ENCODE measurements around the gene DPP10. TPM values are rescaled to one million over a fixed set of nuclear protein-coding genes. Genes with fewer than 3 reads are reported as not detected.

DPP10 gene
- total and polyA plus RNA-seq, 8 donors: 1.1 to 8.2 (median 5.8) TPM

DNA sequence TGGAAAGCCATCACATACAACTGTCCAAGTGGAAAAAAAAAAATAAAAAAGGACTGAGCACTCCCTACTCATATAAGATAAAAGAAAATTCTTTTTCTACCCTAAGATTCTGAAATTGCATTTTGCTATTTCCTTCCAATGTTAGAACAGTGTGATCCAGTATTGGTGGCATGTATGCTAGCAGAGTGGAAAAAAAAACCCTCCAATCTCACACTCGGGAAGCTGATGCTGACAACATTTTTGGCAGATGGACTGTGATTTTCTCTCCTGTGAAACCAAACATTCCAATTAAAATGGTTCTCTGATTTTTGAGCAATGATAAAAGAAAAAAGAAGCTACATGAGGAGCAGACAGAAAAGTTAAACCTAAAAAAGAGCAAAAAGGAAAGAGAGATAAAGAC lies 419.8 kb downstream of the DPP10 start:
- H3K4me1 ChIP-seq: no peaks in the 10 kb centered on the region
- WGBS, 2 donors: 37 to 42% methylated on average over 1 of the region's 1 CpG
- ATAC-seq: no peak
- no peak for FAIRE-seq
- no peak overlapping the region for H3K27ac ChIP-seq
- TF ChIP-seq, protein P1, sequence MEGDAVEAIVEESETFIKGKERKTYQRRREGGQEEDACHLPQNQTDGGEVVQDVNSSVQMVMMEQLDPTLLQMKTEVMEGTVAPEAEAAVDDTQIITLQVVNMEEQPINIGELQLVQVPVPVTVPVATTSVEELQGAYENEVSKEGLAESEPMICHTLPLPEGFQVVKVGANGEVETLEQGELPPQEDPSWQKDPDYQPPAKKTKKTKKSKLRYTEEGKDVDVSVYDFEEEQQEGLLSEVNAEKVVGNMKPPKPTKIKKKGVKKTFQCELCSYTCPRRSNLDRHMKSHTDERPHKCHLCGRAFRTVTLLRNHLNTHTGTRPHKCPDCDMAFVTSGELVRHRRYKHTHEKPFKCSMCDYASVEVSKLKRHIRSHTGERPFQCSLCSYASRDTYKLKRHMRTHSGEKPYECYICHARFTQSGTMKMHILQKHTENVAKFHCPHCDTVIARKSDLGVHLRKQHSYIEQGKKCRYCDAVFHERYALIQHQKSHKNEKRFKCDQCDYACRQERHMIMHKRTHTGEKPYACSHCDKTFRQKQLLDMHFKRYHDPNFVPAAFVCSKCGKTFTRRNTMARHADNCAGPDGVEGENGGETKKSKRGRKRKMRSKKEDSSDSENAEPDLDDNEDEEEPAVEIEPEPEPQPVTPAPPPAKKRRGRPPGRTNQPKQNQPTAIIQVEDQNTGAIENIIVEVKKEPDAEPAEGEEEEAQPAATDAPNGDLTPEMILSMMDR (IDR thresholded peaks at IDR 0.05): no peak
- no peak overlapping the region for H3K4me3 ChIP-seq
- H3K27me3 ChIP-seq: no peaks in the 10 kb centered on the region
- intact Hi-C loops (cut with DNase I): no loop called here
- no peaks in the 10 kb centered on the region for H3K9me3 ChIP-seq
- no peak for DNase-seq
- no peaks in the 10 kb centered on the region for H3K36me3 ChIP-seq

DNA sequence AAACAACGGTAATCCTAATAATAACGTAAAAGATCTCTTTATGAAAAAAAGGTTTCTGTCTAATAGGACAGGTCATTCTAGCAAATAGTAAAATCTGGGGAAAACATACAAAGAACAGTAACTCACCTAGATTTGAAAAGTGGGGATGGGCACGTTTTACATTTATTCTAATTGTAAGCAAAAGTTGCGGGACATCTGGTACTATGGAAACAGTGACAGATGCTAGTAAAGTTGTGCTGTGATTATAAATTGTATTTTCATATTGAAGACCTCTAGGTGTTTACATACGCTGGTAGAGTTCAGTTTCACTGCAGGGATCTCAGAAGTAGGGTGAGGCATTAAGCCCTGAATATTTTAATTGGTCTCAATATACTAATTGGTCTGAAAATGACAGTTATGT lies 422.5 kb downstream of the DPP10 start:
- H3K9me3 ChIP-seq: no peaks in the 10 kb centered on the region
- intact Hi-C loops (cut with DNase I): no loop called here
- TF ChIP-seq, protein P1 (IDR thresholded peaks at IDR 0.05): no peak
- no peak for FAIRE-seq
- no peaks in the 10 kb centered on the region for H3K27me3 ChIP-seq
- H3K4me3 ChIP-seq: no peak overlapping the region
- WGBS, 2 donors: 82 to 84% methylated on average over 5 of the region's 5 CpGs
- no peaks in the 10 kb centered on the region for H3K36me3 ChIP-seq
- DNase-seq: no peak
- H3K27ac ChIP-seq: no peak overlapping the region
- no peak for ATAC-seq
- H3K4me1 ChIP-seq: no peaks in the 10 kb centered on the region

DNA sequence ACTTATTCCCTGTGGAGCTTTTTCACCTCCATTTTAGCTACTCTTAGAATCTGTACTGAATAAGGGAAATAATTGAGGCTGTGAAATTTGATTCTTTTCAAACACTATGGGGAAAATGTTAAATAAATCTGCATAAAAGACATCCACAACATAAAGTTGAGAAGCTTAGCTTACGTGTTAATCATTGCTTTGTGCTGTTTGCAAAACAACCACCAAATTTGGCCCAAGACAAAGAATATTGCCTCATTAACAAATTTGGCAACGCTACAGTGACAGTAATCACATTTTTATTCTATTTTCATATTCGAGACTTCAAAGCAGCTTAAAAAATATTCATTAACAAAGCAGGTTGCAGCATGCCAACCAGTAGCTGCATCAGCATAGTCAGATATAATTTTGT lies 437.6 kb downstream of the DPP10 start:
- no peak overlapping the region for H3K4me3 ChIP-seq
- TF ChIP-seq, protein P1 (IDR thresholded peaks at IDR 0.05): no peak
- intact Hi-C loops (cut with DNase I): no loop called here
- no peak for FAIRE-seq
- no peak for ATAC-seq
- H3K4me1 ChIP-seq: no peaks in the 10 kb centered on the region
- whole genome bisulfite sequencing, 2 donors: 34 to 35% methylated on average over 3 of the region's 3 CpGs
- no peak overlapping the region for H3K27ac ChIP-seq
- no peak for DNase-seq
- no peaks in the 10 kb centered on the region for H3K36me3 ChIP-seq
- H3K9me3 ChIP-seq: no peaks in the 10 kb centered on the region
- no peaks in the 10 kb centered on the region for H3K27me3 ChIP-seq

DNA sequence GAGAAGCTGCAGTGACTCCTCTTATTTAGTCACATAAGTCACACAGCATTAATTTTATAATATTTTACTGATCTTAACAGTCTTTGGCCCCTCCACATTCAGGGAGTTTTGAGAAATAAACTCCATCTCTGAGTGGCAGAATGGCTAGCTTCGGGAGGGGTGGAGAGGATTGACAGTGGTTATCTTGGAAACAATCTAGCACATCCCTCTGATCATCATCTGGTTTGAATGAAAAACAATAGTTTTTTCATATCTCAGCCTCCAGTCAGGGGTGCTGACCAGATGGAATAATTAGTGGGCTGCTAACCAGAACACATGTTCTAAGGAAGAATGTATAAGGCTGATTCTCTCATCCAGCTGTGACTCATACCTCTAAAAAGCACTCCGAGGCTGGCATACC lies 477.5 kb downstream of the DPP10 start:
- H3K27me3 ChIP-seq: no peaks in the 10 kb centered on the region
- H3K4me1 ChIP-seq: no peaks in the 10 kb centered on the region
- H3K4me3 ChIP-seq: no peak overlapping the region
- no peak for FAIRE-seq
- ATAC-seq: no peak
- intact Hi-C loops (cut with DNase I): no loop called here
- no peak for DNase-seq
- no peaks in the 10 kb centered on the region for H3K36me3 ChIP-seq
- TF ChIP-seq, protein P1 (IDR thresholded peaks at IDR 0.05): no peak
- no peaks in the 10 kb centered on the region for H3K9me3 ChIP-seq
- no peak overlapping the region for H3K27ac ChIP-seq
- WGBS, 2 donors: 43 to 49% methylated on average over 2 of the region's 2 CpGs

DNA sequence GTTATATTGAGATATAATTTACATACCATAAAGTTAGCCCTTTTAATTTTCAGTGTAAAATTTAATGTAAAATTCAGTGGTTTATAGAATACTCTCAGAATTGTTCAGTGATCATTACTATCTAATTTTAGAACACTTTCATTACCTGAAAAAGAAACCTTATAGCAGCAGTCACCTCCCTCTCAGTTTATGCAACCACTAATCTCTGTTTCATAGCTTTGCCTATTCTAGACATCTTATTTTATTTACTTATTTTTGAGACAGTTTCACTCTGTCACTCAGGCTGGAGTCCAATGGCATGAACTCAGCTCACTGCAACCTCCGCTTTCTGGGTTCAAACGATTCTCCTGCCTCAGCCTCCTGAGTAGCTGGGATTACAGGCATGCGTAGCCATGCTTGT lies 479.6 kb downstream of the DPP10 start:
- H3K4me1 ChIP-seq: no peaks in the 10 kb centered on the region
- no peak overlapping the region for H3K27ac ChIP-seq
- no peaks in the 10 kb centered on the region for H3K36me3 ChIP-seq
- TF ChIP-seq, protein P1 (IDR thresholded peaks at IDR 0.05): no peak
- no peak for FAIRE-seq
- H3K27me3 ChIP-seq: no peaks in the 10 kb centered on the region
- no peak overlapping the region for H3K4me3 ChIP-seq
- 89 to 92% methylated on average over 3 of the region's 3 CpGs for WGBS, 2 donors
- no peak for ATAC-seq
- H3K9me3 ChIP-seq: no peaks in the 10 kb centered on the region
- no peak for DNase-seq
- intact Hi-C loops (cut with DNase I): no loop called here
